Retinal pigment epithelial cell (primary cell): ENCODE measurements around the gene LIPC.
A peak's percentile ranks its signal among the peaks of the same experiment; 100 is the strongest.

Experiments used
- DNase-seq: peaks from one replicate; pipeline ENCODE4 v3.0.0-alpha.2; 2010; ENCODE audit warnings: low read depth
- H3K4me3 ChIP-seq: 2 replicates; pipeline ENCODE4 v1.5.1; 2011; ENCODE audit warnings: mild to moderate bottlenecking, low read length, control low read depth, moderate library complexity
- CTCF ChIP-seq: conservative IDR thresholded peaks from 2 replicates; pipeline ENCODE4 v1.5.1; 2011; ENCODE audit warnings: low read depth, low read length, control low read depth, inconsistent platforms

Gene LIPC

GRCh38 chr15:58390118-58390517, 41.7 kb upstream of the LIPC start:
- no peak overlapping the region for H3K4me3 ChIP-seq
- no peak for DNase-seq
- TF ChIP-seq CTCF: no peak

- no peak for DNase-seq
- no peak overlapping the region for H3K4me3 ChIP-seq
- TF ChIP-seq CTCF: no peak
Observed at GRCh38 chr15:58390655-58391054, 41.1 kb upstream of the LIPC start.

- no peak for TF ChIP-seq CTCF
- H3K4me3 ChIP-seq: no peak overlapping the region
- DNase-seq: no peak
Observed at GRCh38 chr15:58391088-58391487, 40.7 kb upstream of the LIPC start.

GRCh38 chr15:58392141-58392540, 39.6 kb upstream of the LIPC start:
- no peak for TF ChIP-seq CTCF
- no peak for DNase-seq
- H3K4me3 ChIP-seq: no peak overlapping the region

GRCh38 chr15:58392611-58393161, 39.1 kb upstream of the LIPC start:
- no peak for TF ChIP-seq CTCF
- no peak for DNase-seq

GRCh38 chr15:58393241-58393662, 38.5 kb upstream of the LIPC start:
- no peak overlapping the region for H3K4me3 ChIP-seq
- no peak for TF ChIP-seq CTCF
- no peak for DNase-seq

More at GRCh38 chr15:58392611-58393161, 39.1 kb upstream of the LIPC start:
- no peak overlapping the region for H3K4me3 ChIP-seq

GRCh38 chr15:58396181-58396580, 35.6 kb upstream of the LIPC start:
- no peak overlapping the region for H3K4me3 ChIP-seq
- peak; percentile 96 for DNase-seq
- TF ChIP-seq CTCF: no peak
